Activated CD4-positive, CD25-positive, alpha-beta regulatory T cell (primary cell): ENCODE data around the gene RUFY3.

Experiments
- DNase-seq, 4 experiments: peaks; one replicate each; lab custom pipeline; 2025; lab: John Stamatoyannopoulos, UW

Gene RUFY3

GRCh38 chr4:70778888-70779422 is 57.2 kb downstream of the RUFY3 start:
- no peak for DNase-seq

- DNase-seq = no peak
These were observed 61.3 kb downstream of the RUFY3 start for GRCh38 chr4:70783096-70783495.

- DNase-seq = no peak
These were observed 65.7 kb downstream of the RUFY3 start for GRCh38 chr4:70787496-70787895.

- DNase-seq = no peak
These were observed 67.0 kb downstream of the RUFY3 start for GRCh38 chr4:70788733-70789132.

GRCh38 chr4:70793626-70794025 is 71.9 kb downstream of the RUFY3 start:
- no peak for DNase-seq

GRCh38 chr4:70801265-70801809 is 79.6 kb downstream of the RUFY3 start:
- no peak for DNase-seq

- no peak for DNase-seq
These were observed 81.3 kb downstream of the RUFY3 start for GRCh38 chr4:70802928-70803580.

GRCh38 chr4:70808151-70808550 is 86.4 kb downstream of the RUFY3 start:
- DNase-seq = no peak

- DNase-seq = no peak
These were observed 93.6 kb downstream of the RUFY3 start for GRCh38 chr4:70815370-70815769.

- DNase-seq = no peak
These were observed 95.1 kb downstream of the RUFY3 start for GRCh38 chr4:70816894-70817293.

- no peak for DNase-seq
These were observed 96.5 kb downstream of the RUFY3 start for GRCh38 chr4:70818173-70818855.

- no peak for DNase-seq
These were observed 97.2 kb downstream of the RUFY3 start for GRCh38 chr4:70818921-70819320.

- DNase-seq = no peak
These were observed 107.3 kb downstream of the RUFY3 start for GRCh38 chr4:70829015-70829414.

GRCh38 chr4:70829492-70829891 is 107.7 kb downstream of the RUFY3 start:
- no peak for DNase-seq

- no peak for DNase-seq
These were observed 108.3 kb downstream of the RUFY3 start for GRCh38 chr4:70830054-70830453.

GRCh38 chr4:70831293-70831692 is 109.5 kb downstream of the RUFY3 start:
- no peak for DNase-seq

- no peak for DNase-seq
These were observed 111.9 kb downstream of the RUFY3 start for GRCh38 chr4:70833675-70834074.

GRCh38 chr4:70836081-70836480 is 114.3 kb downstream of the RUFY3 start:
- DNase-seq = no peak

GRCh38 chr4:70838204-70838603 is 116.4 kb downstream of the RUFY3 start:
- DNase-seq = no peak

- DNase-seq = peak; percentile 25 to 49 (median 40)
These were observed 117.2 kb downstream of the RUFY3 start for GRCh38 chr4:70838666-70839588.

GRCh38 chr4:70839589-70840093 is 117.9 kb downstream of the RUFY3 start, which contains the start of gene GRSF1:
Gene GRSF1, minus strand, starts transcription at chr4:70839890. Its CDS starts 63 bp downstream, at chr4:70839827.
- peak; percentile 84 to 94 (median 87) for DNase-seq

GRCh38 chr4:70840137-70840536 is 118.4 kb downstream of the RUFY3 start:
- DNase-seq = peak; percentile 38 to 64 (median 46)
